NCI-H187 treated with DMSO at 0.1 percent for 48 hours (cell line): ENCODE results near the gene NEXMIF.
"Not testable (repeated sequence)": the region's sequence is repeated elsewhere in the genome, so short reads cannot be mapped to it uniquely, and the experiment has no call there.

Experiments used
- DNase-seq: peaks from one replicate; lab custom pipeline; 2025; lab: John Stamatoyannopoulos, UW

NEXMIF gene

DNA sequence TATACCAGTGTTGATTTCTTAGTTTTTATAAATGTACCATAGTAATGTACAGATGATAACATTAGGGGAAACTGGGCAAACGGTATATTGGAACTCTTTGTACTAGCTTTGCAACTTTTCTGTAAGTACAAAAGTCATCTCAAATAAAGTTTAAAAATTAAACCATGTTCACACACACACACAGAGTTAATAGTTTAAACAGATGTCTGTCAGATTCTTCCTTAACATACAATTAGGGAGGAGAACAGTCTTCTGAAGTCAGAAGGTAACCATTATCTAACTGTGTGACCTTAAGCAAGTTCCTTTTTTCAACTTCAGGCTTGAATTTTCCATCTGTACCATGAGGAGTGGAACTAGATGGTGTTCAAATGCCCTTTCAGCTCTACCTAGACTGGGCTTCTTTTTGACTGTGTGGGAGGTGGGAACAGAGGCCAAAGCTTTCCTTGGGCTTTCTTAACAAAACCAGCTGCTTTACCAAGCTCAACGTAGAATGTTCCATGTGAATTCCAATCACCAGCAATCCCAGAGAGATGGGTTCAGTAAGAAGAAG, 127.8 kb downstream of the NEXMIF start:
- DNase-seq, result no peak

DNA sequence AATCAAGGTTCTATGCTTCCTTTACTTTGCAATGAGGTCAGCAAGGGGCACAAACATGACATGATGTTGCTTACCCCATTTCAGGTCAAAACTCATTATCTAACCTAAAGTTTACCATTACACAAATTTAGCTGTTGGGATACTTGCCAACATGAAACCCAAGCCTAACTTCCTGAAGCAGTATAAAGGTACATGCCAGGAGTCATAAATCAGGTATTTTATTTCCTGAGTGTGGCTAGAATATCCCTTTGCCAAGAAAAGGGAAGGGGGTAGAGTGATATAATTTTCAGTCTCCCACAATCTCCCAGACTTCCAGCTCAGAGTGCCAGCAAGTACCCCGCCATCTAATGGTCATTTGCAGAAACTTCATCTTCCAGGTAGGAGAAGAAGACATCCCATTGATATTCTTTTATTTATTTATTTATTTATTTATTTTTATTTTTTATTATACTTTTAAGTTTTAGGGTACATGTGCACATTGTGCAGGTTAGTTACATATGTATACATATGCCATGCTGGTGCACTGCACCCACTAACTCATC, 136.6 kb downstream of the NEXMIF start:
- no peak for DNase-seq

DNA sequence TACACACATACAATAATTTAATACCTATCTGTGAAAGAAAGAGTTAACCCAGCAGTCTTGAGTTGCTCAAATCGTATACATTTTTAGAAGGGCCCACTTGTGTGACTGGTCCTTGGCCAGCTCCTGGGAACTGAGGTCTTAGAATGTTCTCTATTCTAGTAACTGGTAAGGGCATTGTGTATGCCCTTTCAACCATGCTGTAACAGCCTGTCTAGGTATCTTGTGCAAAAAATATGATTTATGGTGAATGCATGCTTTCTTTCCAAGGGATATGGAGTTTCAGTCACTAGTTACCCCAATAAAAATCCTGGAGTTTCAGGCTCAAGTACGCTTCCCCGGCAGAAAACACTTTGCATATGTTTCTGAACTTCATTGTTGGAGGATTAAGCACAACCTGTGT, 140.6 kb downstream of the NEXMIF start:
- no peak for DNase-seq

DNA sequence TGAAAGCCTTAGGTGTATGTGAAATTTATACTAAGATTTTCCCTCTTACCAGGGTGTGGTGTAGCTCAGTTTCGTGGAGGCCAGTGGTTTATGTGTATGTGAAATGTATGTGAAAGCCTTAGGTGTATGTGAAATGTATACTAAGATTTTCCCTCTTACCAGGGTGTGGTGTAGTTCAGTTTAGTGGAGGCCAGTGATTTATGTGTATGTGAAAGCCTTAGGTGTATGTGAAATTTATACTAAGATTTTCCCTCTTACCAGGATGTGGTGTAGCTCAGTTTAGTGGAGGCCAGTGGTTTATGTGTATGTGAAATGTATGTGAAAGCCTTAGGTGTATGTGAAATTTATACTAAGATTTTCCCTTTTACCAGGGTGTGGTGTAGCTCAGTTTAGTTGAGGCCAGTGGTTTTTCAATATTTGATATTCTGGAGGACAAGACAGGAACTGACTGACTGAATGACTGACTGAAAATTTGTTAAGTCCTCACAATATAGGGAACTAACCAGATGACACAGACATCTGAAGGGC, 143.7 kb downstream of the NEXMIF start:
- no peak for DNase-seq

DNA sequence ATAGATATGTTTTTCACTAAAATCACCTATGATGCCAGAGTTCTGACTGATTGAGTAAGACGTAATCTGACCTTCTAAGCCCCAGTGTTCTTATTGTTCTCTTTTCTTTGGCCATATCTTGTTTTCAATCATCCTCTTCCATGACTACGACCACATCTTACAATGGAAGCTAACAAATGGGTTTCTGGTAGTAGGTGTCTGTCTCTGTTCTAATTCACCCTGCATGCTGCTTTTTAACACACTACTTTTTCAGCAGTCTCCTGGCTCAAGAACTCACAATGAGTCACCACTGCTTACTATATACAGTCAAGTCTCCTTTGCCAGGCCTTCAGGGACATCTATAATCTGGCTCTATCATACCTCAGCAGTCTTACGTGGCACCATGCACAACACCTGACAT, 146.1 kb downstream of the NEXMIF start:
- no peak for DNase-seq

DNA sequence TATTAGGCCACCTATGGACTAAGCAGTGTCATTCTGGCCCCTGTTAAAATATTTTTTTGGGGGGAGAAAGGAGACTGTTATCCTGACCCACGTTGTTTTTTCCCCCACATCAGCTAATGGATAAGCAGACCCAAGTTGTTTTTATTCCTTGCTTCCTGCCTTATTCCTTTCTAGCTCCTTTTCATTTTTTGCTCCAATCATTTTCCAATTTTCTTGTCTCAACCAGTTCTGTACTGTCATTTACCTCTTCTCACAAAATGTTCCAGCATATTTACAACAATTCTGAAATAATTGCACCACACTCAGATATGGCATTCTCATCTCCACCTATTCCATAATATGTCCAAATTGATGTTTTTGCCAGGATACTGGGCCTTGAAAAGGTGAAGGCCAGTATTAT, 150.3 kb downstream of the NEXMIF start:
- DNase-seq, result no peak

DNA sequence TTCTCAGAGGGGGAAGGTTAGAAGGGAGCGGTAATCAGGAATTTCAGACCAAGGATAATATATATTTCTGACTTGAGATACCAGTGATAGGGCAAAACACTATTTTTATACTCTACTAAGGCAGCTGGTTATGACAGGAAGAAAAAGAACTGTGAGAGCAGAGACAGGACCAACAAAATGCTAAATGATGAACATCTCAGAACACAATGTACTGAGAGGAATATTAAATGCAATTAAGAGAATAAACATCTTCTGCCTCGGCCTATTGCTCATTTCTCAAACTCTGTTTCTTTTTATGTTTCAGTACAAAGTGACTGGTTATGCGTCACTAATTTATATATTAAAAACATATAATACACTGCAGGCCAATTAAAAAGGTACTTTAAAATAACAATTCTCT, 188.8 kb downstream of the NEXMIF start:
- no peak for DNase-seq

DNA sequence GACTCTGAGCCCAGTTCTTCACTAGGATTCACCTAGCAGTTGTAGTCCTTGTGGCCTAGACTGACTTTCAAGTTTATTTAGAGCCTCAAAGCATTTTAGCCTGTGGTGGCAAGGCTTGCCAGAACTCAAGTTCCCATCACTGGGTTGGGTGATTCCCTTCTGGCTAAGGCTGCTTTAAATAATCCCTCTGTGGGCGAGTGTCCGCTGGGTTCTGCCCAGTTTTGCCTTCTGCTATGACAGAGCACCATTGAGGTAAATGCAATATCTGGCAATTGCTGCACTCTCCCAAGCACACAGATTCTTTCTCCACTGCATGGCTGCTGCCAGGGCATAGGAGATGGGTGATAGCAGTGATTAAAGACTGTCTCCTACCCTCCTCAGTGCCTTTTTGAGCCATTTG, 220.0 kb downstream of the NEXMIF start:
- DNase-seq, result no peak

DNA sequence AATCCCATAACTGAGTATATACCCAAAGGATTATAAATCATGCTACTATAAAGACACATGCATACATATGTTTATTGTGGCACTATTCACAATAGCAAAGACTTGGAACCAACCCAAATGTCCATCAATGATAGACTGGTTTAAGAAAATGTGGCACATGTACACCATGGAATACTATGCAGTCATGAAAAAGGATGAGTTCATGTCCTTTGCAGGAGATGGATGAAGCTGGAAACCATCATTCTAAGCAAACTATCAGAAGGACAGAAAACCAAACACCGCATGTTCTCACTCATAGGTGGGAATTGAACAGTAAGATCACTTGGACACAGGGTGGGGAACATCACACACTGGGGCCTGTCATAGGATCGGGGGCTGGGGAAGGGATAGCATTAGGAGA, 223.9 kb downstream of the NEXMIF start:
- not testable (repeated sequence) for DNase-seq

DNA sequence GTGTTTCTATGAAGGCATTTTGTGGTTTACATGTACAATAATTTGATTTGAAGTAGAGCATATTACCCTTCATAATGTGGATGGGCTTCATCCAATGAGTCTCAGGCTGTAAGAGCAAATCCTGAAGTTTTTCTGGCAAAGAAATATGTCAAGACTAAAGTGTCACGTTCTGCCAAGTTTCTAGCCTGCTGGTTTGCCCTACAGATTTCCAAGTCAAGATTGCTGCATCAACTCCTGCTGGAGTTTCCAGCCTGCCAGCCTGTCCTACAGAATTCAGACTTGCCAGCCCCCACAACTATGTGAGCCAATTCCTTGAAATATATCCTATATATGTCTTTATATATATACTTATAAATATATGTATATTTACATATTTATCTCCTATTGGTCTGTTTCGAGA, 240.8 kb downstream of the NEXMIF start:
- DNase-seq, result no peak
